ENCODE results near the gene FAM193A. TPM values are rescaled to one million over a fixed set of nuclear protein-coding genes. Genes with fewer than 3 reads are reported as not detected.
"Not testable (repeated sequence)": the region's sequence is repeated elsewhere in the genome, so short reads cannot be mapped to it uniquely, and the experiment has no call there.

FAM193A gene
- total RNA-seq, 1 experiment from 2014 or later: 38.8 TPM

DNA sequence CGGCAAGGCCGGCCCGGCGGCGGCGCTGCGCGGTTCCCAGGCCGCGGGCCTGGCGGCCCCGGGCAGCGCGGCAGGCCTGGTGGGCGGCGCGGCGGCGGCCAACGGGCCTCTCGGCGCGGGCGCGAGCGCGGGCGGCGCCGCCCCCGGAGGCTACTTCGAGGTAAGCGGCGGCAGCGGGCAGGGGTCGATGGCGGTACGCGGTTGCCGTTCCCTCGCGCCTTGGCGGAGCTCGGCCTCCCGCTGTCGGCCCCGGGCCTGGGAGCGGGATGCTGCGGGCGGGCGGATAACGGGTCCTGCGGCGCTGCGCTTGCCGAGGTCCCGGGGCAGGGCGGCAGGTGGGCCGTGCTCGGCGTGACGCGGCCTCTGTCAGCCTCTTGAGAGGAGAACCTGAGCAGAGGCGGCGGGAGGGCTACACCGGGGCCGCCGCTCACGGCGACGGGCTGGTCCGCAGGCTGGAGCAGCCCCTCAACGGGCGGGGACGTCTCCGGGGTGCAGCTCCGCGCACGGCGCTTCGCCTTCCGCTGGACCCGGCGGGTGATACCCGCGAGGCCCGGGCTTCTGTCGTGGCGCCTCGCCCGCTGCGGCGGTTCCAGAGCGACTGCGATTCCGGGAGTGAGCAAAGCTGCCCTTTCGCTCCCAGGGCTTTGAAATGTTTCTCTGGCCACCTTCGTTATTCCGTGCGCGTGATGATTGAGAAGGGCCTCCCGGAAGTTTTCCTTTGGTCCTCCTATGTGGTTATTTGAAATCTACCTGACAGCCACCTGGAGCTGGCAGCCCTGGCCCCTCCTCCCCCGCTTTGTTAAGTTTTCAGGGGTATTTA is 774 bp downstream of the FAM193A start:
- H3K79me2 ChIP-seq (ENCODE audit: low read length): peaks cover 53% of the 10 kb centered on the region
- no peaks in the 10 kb centered on the region for H3K9me3 ChIP-seq (ENCODE audit: low read length)
- peak overlapping the region; percentile 91 for H3K4me2 ChIP-seq (ENCODE audit: low read depth, low read length, poor library complexity, severe bottlenecking)
- H3K4me1 ChIP-seq (ENCODE audit: low read length): peaks cover 20% of the 10 kb centered on the region
- H3K36me3 ChIP-seq (ENCODE audit: insufficient read depth, low read length): 0 out of 2 replicates have a peak, but pooled peaks cover under 1% of the 10 kb centered on the region
- DNase-seq: peak; percentile 75
- peak overlapping the region; percentile 57 for H3K27ac ChIP-seq (ENCODE audit: low read length)
- H3K9me2 ChIP-seq (replicated peaks; ENCODE audit: insufficient read depth, low read length): no peaks in the 10 kb centered on the region
- H3K4me3 ChIP-seq (ENCODE audit: low read length): peak overlapping the region; percentile 75
- no peak overlapping the region for H2AFZ ChIP-seq (ENCODE audit: low read length)
- no peaks in the 10 kb centered on the region for H3K27me3 ChIP-seq (ENCODE audit: low read length)
- peaks cover 17% of the 10 kb centered on the region for H4K20me1 ChIP-seq (ENCODE audit: insufficient read depth, low read depth, low read length)
- H3K9ac ChIP-seq (ENCODE audit: low read length): peak overlapping the region; percentile 85

DNA sequence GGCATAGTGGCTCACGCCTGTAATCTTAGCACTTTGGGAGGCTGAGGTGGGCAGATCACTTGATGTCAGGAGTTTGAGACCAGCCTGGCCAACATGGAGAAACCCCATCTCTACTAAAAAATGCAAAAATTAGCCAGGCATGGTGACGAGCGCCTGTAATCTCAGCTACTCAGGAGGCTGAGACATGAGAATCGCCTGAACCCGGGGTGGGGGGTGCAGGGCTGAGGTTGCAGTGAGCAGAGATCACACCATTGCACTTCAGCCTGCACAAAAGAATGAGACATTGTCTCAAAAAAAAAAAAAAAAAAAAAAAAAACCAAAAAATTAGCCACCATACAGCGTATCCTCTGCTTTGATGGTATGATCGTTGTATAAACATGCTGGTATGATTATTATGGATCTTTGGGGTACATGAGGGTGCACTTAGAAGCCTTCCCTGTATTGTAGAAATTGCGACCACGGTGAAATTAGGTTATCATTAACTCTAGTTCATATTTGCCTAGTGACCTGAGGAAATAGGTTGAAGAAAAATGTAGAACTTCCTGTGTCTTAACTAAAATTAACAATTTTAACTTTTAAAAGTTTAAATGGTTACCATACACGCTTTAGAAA is 7.2 kb downstream of the FAM193A start:
- Histone ChIP-seq H4K20me1 (ENCODE audit: insufficient read depth, low read depth, low read length) (peaks cover 19% of the 10 kb centered on the region), H3K79me2 (ENCODE audit: low read length) (peaks cover 100% of the 10 kb centered on the region)
- not testable (repeated sequence) for H3K4me3 ChIP-seq (ENCODE audit: low read length); H3K4me2 ChIP-seq (ENCODE audit: low read depth, low read length, poor library complexity, severe bottlenecking); H3K27me3 ChIP-seq (ENCODE audit: low read length); DNase-seq; H3K9me2 ChIP-seq (replicated peaks; ENCODE audit: insufficient read depth, low read length); H3K4me1 ChIP-seq (ENCODE audit: low read length); H2AFZ ChIP-seq (ENCODE audit: low read length); H3K36me3 ChIP-seq (ENCODE audit: insufficient read depth, low read length); H3K9me3 ChIP-seq (ENCODE audit: low read length); H3K27ac ChIP-seq (ENCODE audit: low read length); H3K9ac ChIP-seq (ENCODE audit: low read length)

DNA sequence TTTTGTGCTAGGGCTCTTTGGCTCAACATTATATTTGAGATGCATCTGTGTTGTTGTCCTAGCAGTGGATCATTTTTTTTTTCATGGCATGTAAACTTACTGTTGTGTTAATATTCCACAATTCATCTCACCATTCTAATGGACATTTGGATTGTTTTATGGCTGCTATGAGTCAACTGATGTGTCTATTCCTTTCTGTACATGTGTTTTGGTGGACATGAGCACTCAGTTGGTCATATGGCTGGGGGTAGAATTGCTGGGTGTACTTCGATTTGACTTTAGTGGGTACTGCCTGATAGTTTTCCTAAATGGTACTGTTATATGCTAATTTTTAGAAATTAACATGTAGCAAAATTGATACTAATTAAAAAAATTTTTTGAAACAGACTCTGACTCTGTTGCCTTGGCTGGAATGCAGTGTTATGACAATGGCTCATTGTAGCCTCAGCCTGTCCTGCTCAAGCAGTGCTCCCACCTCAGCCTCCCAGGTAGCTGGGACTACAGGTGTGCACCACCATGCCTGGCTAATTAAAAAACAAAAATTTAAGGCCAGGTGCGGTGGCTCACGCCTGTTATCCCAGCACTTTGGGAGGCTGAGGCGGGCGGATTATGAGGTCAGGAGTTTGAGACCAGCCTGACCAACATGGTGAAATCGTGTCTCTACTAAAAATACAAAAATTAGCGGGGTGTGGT is 9.0 kb downstream of the FAM193A start:
- no peak overlapping the region for H2AFZ ChIP-seq (ENCODE audit: low read length)
- H4K20me1 ChIP-seq (ENCODE audit: insufficient read depth, low read depth, low read length): peaks cover 13% of the 10 kb centered on the region; the same call in 1 of the 2 replicates
- H3K9me3 ChIP-seq (ENCODE audit: low read length): no peaks in the 10 kb centered on the region
- no peaks in the 10 kb centered on the region for H3K27me3 ChIP-seq (ENCODE audit: low read length)
- H3K4me1 ChIP-seq (ENCODE audit: low read length): no peaks in the 10 kb centered on the region
- H3K36me3 ChIP-seq (ENCODE audit: insufficient read depth, low read length): peaks cover 6% of the 10 kb centered on the region; the same call in 1 of the 2 replicates
- H3K79me2 ChIP-seq (ENCODE audit: low read length): peaks cover 99% of the 10 kb centered on the region
- DNase-seq: no peak
- no peak overlapping the region for H3K9ac ChIP-seq (ENCODE audit: low read length)
- no peak overlapping the region for H3K4me2 ChIP-seq (ENCODE audit: low read depth, low read length, poor library complexity, severe bottlenecking)
- H3K27ac ChIP-seq (ENCODE audit: low read length): no peak overlapping the region
- H3K9me2 ChIP-seq (replicated peaks; ENCODE audit: insufficient read depth, low read length): no peaks in the 10 kb centered on the region
- no peak overlapping the region for H3K4me3 ChIP-seq (ENCODE audit: low read length)

DNA sequence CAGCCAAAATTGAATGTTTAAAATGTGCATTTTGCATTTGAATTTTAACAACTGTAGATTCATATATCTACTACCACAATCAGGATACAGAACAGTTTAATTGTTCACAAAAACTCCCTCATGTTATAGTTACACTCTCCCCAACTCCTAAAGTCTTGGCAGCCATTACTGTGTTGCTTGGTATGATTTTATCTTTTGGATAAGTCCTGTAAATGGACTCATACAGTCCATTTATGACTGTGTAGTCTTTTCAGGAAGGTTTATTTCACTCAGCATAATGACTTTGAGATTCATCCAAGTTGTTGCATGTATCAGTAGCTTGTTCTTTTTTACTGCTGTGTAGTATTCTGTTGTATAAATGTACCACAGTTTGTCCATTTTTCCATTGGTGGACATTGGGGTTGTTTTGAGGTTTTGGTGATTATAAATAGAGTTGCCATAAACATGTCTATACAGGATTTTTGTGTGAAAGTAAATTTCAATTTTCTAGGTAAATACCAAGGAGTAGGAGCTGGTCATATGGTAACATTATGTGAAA is 9.9 kb downstream of the FAM193A start:
- H3K9me2 ChIP-seq (replicated peaks; ENCODE audit: insufficient read depth, low read length): no peaks in the 10 kb centered on the region
- H3K4me3 ChIP-seq (ENCODE audit: low read length): no peak overlapping the region
- DNase-seq: no peak
- no peak overlapping the region for H2AFZ ChIP-seq (ENCODE audit: low read length)
- peaks cover 18% of the 10 kb centered on the region; the same call in 1 of the 2 replicates for H4K20me1 ChIP-seq (ENCODE audit: insufficient read depth, low read depth, low read length)
- H3K27ac ChIP-seq (ENCODE audit: low read length): no peak overlapping the region
- no peaks in the 10 kb centered on the region for H3K27me3 ChIP-seq (ENCODE audit: low read length)
- H3K9me3 ChIP-seq (ENCODE audit: low read length): no peaks in the 10 kb centered on the region
- peaks cover 97% of the 10 kb centered on the region for H3K79me2 ChIP-seq (ENCODE audit: low read length)
- H3K4me1 ChIP-seq (ENCODE audit: low read length): no peaks in the 10 kb centered on the region
- H3K9ac ChIP-seq (ENCODE audit: low read length): no peak overlapping the region
- H3K36me3 ChIP-seq (ENCODE audit: insufficient read depth, low read length): peaks cover 6% of the 10 kb centered on the region; the same call in 1 of the 2 replicates
- no peak overlapping the region for H3K4me2 ChIP-seq (ENCODE audit: low read depth, low read length, poor library complexity, severe bottlenecking)

DNA sequence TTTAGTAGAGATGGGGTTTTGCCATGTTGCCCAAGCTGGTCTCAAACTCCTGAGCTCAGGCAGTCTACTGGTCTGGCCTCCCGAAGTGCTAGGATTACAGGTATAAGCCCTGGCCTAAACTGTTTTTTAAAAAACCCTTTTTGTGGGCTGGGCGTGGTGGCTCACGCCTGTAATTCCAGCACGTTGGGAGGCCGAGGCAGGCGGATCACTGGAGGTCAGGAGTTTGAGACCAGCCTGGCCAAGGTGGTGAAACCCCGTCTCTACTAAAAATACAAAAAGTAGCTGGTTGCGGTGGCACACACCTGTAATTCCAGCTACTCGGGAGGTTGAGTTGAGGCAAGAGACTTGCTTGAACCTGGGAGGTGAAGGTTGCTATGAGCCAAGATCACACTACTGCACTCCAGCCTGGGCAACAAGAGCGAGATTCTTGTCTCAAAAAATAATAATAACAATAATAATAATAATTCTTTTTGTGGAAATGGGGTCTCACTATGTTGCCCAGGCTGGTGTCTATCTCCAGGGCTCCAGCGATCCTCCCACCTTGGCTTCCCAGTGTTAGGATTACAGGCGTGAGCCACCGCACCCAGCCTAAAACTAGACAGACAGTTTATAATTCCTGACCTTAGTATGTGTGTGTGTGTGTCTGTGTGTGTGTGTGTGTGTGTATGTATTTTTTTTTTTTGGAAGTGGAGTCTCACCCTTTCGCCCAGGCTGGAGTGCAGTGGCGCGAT is 10.7 kb downstream of the FAM193A start:
- H3K27ac ChIP-seq (ENCODE audit: low read length); H3K9me3 ChIP-seq (ENCODE audit: low read length); DNase-seq; H3K9me2 ChIP-seq (replicated peaks; ENCODE audit: insufficient read depth, low read length); H3K4me2 ChIP-seq (ENCODE audit: low read depth, low read length, poor library complexity, severe bottlenecking); H3K36me3 ChIP-seq (ENCODE audit: insufficient read depth, low read length); H3K9ac ChIP-seq (ENCODE audit: low read length); H3K4me1 ChIP-seq (ENCODE audit: low read length); H3K27me3 ChIP-seq (ENCODE audit: low read length); H3K4me3 ChIP-seq (ENCODE audit: low read length); H2AFZ ChIP-seq (ENCODE audit: low read length): not testable (repeated sequence)
- Histone ChIP-seq H3K79me2 (ENCODE audit: low read length) (peaks cover 97% of the 10 kb centered on the region), H4K20me1 (ENCODE audit: insufficient read depth, low read depth, low read length) (peaks cover 19% of the 10 kb centered on the region; the same call in 1 of the 2 replicates)

DNA sequence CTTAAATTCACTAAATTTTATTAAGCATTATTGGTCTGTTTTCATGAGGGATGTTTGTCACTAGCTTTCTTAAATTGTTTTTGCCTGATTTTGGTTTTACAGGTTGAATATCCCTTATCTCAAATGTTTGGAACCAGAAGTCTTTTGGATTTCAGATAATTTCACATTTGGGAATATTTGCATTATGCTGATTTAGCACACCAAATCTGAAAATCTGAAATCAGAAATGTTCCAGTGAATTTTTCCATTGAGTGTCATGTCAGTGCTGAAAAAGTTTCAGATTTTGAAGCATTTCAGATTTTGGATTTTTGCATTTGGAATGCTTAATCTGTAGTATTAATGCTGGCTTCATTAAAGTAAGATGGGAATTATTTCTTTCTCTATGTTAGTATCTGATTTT is 14.7 kb downstream of the FAM193A start:
- Histone ChIP-seq H3K4me1 (ENCODE audit: low read length) (no peaks in the 10 kb centered on the region), H3K9me2 (replicated peaks; ENCODE audit: insufficient read depth, low read length) (no peaks in the 10 kb centered on the region), H3K27ac (ENCODE audit: low read length) (no peak overlapping the region), H3K4me2 (ENCODE audit: low read depth, low read length, poor library complexity, severe bottlenecking) (no peak overlapping the region), H3K36me3 (ENCODE audit: insufficient read depth, low read length) (no peaks in the 10 kb centered on the region), H4K20me1 (ENCODE audit: insufficient read depth, low read depth, low read length) (peaks cover 23% of the 10 kb centered on the region; the same call in 1 of the 2 replicates), H3K27me3 (ENCODE audit: low read length) (no peaks in the 10 kb centered on the region), H3K79me2 (ENCODE audit: low read length) (peaks cover 97% of the 10 kb centered on the region), H3K9ac (ENCODE audit: low read length) (no peak overlapping the region), H3K4me3 (ENCODE audit: low read length) (no peak overlapping the region), H3K9me3 (ENCODE audit: low read length) (no peaks in the 10 kb centered on the region), H2AFZ (ENCODE audit: low read length) (no peak overlapping the region)
- DNase-seq: no peak

DNA sequence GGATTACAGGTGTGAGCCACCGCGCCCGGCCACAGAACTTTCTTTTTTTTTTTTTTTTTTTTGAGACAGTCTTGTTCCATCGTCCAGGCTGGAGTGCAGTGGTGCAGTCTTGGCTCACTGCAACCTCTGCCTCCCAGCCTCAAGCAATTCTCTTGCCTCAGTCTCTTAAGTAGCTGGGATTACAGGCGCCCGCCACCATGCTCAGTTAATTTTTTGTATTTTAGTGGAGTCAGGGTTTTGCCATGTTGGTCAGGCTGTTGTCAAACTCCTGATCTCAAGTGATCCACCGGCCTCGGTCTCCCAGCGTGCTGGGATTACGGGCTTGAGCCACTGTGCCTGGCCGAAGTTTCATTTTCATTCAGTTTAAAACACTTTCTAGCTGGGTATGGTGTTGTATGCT is 16.4 kb downstream of the FAM193A start:
- no peak overlapping the region for H3K4me2 ChIP-seq (ENCODE audit: low read depth, low read length, poor library complexity, severe bottlenecking)
- H4K20me1 ChIP-seq (ENCODE audit: insufficient read depth, low read depth, low read length): peaks cover 24% of the 10 kb centered on the region
- no peak for DNase-seq

More for the DNA sequence above, 16.4 kb downstream of the FAM193A start:
- Histone ChIP-seq H3K27ac (ENCODE audit: low read length) (no peak overlapping the region), H3K9me2 (replicated peaks; ENCODE audit: insufficient read depth, low read length) (no peaks in the 10 kb centered on the region), H3K36me3 (ENCODE audit: insufficient read depth, low read length) (no peaks in the 10 kb centered on the region), H3K9me3 (ENCODE audit: low read length) (no peaks in the 10 kb centered on the region), H3K79me2 (ENCODE audit: low read length) (peaks cover 97% of the 10 kb centered on the region), H3K27me3 (ENCODE audit: low read length) (no peaks in the 10 kb centered on the region), H3K4me1 (ENCODE audit: low read length) (no peaks in the 10 kb centered on the region), H2AFZ (ENCODE audit: low read length) (no peak overlapping the region), H3K4me3 (ENCODE audit: low read length) (no peak overlapping the region), H3K9ac (ENCODE audit: low read length) (no peak overlapping the region)
